Stimulated activated CD4-positive, alpha-beta T cell treated with anti-CD3 and anti-CD28 coated beads, TNF-alpha, amount 100 ng/mL, for 24 hours (primary cell): Measurements from ENCODE around the gene RRP8.

ENCODE experiments used
- DNase-seq, 3 experiments: peaks; one replicate each; pipeline ENCODE4 v3.0.0-alpha.2; 2020; ENCODE audit warnings: low read depth in 3 of 3

RRP8 gene

DNA sequence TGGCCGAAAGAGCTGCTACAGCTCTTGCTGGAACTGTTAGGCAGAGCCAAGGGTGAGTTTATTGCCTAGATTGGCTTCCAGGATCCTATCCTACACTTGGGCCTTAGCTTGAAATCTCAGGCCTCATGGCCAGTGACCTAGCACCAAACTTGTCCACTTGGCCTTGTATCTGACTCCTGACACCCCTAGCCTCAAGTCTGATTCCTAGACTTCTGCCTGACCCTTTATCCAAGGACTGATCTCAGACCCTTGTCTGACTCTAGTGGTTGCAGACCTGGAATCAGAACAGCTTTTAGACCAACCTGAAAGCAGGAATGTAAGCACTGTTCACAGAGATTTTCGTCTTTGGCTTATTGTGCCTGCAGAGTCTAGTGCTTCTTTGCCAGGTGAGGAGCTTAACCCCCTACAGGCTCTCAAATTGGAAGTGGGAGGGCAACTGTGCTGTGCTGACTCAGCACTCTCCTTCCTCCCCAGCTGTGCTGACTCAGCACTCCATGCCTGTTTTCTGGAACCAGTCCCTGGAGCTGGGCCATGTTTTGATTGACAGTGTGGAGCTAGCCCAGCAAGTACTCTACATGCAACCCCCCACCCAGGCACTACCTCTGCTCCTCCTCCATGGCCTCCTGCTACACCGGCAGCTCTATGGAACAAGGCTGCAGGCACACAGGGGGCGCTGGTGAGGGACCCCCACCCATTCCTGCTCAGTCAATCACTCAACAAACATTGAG lies 35.1 kb downstream of the RRP8 start:
- DNase-seq = no peak

DNA sequence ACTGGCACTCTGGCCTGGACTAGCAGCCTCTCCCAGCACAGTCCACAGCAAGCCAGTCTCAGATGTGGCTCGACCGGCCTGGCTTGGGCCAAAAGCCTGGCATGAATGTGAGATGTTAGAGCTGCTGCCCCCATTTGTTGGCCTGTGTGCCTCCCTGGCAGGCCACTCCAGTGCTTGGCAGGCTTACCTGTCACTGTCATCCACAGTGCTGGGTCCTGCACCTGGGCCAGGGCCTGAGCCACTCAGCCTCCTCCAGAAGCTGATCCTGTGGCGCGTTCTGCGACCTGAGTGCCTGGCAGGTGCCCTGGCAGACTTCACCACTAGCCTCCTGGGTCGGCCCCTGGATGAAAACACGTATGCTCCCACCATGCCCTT lies 36.1 kb downstream of the RRP8 start:
- DNase-seq = no peak

DNA sequence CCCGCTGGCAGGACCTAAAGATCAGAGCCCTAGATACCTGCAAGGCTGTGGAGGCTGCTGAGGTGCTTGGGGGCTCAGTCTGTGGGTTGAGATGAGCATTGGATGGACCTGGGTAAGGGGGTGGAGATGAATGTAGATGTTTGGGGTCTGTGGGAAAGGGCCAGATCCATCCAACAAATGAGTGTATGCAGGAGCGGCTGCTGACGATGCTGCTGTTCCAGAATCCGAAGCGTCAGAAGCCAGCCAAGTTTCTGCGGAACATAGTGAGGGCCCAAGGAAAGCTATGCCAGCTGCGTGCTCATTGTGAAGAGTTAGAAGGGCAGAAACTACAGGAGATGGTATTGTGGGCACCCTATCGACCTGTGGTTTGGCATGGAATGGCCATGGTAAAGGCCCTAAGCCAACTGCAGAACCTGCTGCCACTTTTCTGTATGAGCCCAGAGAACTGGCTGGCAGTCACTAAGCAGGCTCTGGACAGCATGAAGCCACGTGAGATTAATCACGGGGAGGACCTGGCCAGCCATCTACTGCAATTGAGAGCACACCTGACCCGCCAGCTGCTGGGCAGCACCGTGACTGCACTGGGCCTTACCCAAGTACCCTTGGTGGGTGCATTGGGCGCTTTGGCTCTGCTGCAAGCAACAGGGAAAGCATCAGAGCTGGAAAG lies 36.6 kb downstream of the RRP8 start:
- no peak for DNase-seq

DNA sequence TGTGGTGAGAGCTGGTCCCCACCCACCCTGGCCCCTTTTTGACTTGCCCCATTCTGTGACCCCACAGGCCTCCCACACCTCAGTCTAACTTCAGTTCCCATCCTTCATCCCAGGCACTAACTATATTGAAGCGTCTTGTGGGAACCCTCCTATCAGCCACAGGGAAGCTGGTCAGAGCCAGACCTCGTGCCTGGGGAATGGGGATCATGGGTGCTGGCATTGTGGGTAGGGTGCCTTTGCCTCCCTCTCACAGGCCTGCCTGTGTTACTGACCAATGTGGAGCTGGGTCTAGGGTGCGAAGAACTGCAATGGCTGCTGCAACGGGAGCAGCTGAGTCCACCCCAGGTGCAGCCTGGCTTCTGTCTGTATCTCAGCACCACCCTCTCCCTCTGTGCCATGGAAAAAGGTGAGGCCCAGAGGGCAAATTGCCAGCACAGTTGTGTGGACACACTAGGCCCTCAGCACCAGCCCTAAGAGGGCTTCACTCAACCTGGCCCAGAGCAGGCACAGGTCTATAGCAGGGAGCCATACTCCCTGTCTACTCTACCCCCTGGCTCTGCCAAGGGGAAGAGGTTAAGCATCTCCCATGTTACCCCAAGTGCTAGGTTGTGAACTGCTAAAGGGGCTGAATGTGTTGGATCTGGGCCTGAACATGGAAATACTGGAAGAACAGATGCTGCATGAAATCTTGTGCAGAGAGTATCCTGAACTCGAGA lies 37.3 kb downstream of the RRP8 start:
- DNase-seq = no peak

GRCh38 chr11:6565325-6565724 lies 38.1 kb downstream of the RRP8 start:
- no peak for DNase-seq

GRCh38 chr11:6563667-6564066 lies 39.7 kb downstream of the RRP8 start:
- no peak for DNase-seq

DNA sequence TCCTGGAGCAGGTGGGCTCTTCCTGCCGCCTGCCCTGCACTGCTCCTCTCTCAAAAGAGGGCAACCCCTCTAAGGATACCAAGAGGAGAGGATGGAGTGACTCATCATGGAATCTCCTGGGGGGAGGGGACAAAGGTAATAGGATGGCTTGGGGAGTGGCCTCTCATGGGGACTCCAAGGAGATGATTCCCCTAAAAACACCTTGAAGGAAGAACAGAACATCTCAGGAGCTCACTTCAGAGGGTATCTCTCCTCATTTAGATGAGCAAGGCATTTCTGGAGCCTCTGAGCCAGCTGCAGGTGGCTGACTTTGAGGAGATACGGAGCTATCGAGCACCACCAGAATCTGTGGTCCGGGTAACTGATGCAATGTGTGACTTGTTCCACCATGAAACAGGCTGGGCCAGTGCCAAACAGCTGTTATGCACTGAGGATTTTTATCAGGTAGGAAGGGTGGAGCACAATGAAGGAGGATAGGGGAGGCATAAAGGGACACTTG lies 40.2 kb downstream of the RRP8 start:
- DNase-seq = no peak

- DNase-seq = no peak
Measured at GRCh38 chr11:6561288-6561687, 42.1 kb downstream of the RRP8 start.

DNA sequence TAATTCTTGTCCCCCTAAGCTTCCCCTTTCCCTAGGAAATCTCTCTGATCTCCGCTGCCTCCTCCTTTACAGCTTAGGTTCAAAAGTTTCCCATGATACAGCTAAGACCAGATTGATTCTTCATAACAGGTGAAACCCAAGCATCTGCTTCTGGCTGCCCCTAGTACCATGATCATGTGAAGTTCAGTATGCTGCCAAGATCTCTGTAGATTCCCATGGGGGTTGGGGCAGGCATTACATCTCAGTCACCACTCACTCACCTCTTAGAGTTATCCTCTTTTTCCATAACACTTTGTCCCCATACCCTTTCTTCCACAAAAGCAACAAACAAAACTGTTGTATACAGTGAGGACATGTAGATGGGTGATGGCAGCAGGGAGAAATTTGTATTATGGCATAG lies 44.0 kb downstream of the RRP8 start:
- no peak for DNase-seq

- no peak for DNase-seq
Measured at GRCh38 chr11:6557761-6558674, 45.4 kb downstream of the RRP8 start.

GRCh38 chr11:6557063-6557462 lies 46.4 kb downstream of the RRP8 start:
- DNase-seq = no peak

DNA sequence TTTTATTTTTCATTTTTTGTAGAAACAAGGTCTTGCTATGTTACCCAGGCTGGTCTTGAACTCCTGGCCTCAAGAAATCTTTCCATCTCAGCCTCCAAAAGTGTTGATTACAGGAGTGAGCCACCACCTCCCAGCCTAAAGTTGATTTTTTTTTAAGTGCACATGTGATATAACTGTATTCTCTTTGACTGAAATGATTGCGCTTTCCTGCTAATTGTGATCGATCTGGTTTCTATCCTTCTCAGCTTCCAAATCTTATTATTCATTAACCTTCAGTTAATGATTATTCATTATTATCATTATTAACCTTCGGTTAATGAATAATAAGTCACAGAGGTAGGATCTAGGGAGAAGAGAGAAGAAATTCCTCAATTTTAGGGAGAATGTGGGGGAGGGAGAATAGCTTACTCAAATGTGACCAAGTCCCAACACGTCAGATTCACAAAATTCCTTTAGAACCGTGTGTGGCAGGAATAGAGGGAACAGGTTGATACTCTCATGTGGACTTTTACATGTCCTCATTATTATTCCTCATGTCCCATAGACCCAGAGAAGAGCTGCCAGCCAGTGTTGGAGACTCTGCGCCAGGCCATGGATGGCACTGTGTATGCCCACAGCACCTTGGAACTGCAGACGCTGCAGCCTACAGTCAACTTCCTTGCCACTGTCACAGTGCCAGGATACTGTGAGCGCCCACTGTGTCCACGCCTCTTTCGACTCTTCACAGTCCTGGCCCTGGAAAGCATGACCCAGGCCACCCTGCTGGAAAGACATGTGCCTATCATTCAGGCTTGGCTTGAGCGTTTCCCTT lies 47.1 kb downstream of the RRP8 start:
- DNase-seq = no peak

DNA sequence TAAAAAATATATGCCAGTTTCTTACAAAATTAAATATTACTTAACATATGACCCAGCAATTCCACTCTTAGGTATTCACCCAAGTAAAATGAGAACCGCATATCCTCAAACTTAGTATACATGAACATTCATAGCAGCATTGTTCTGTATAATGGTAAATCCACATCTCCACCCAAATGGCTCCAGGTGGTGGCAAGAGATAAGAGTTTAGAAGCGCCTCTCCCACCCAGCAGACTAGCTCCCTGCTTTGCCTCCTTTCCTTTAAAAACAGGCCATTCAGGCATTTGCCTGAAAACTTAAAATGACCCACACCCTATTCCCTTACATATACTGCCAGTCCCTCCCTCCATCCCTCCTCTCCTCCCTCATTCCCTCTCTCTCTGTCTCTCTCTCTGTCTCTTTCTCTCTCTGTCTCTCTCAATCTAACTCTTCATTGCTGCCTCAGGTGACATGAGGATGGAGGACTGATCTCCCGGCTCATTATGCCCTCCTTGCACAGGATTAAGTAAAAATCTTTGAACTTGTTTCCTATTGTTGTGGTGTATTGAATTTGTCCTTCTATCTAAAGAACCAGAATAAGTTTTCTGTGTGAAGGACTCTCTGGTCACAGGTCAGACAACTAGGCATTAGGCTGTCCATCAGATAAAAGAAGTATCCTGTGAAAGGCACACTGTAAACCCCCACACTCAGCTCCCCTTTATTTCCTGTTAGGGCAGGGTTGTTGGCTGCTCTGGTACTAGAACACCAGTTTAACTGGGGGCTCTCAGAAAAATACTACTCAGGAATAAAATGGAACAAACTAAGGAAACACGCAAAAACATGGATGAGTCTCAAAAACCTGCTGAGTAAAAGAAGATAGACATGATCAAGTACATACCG lies 48.3 kb downstream of the RRP8 start:
- no peak for DNase-seq

DNA sequence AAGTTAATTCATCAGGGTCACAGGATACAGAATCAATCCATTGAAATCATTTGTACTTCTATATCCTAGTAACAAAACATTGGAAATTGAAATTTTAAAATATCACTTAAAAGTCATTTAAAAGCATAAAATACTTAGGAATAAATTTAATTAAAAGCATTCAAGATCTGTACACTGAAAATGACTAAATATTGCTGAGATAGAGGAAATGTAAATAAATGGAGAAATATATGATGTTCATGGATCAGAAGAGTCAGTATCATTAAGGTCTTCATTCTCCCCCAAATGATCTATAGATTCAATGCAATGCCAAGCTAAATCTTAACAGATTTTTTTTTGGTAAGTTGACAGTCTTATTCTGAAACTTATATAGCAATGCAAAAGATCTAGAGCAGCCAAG lies 49.8 kb downstream of the RRP8 start:
- no peak for DNase-seq

- no peak for DNase-seq
Measured at GRCh38 chr11:6548641-6549040, 54.8 kb downstream of the RRP8 start.

DNA sequence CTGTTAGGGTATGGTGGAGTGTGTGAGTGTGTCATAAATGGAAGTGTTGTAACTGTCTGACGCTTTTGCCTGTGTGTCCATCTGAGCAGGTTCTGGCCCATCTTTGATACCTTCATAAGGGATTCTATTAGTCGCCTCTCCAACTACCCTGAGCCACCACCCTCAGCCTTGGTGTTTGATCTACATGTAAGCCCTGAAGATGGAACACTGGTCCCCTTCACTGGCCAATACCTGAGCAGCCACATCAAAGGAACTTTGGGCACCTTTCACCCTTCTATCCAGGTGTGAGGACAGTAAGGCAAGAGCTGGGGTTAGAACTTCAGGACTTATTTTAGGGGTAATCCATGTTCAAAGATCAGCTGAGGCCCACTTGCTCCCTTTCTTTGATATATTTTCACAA lies 55.3 kb downstream of the RRP8 start:
- DNase-seq = no peak

- no peak for DNase-seq
Measured at GRCh38 chr11:6547177-6547576, 56.2 kb downstream of the RRP8 start.

DNA sequence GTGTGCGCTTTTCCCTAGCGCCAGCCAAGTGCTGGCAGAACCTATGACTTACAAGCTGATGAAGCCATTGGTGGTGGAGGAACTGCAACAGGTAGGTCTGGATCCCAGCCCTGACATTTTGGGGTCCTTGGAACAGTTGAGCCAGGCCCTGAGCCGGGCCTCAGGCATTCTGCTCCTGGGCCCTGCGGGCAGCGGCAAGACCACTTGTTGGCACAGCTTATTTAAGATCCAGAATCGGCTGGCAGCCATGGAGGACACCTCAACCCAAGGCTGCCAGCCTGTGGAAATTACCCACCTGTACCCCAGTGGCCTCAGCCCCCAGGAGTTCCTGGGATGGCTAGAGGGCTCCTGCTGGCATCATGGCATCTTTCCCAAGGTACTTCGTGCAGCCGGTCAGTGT lies 56.7 kb downstream of the RRP8 start:
- DNase-seq = no peak

GRCh38 chr11:6545917-6546605 lies 57.4 kb downstream of the RRP8 start:
- DNase-seq = no peak
